GM23248 (cell line): ENCODE data around the gene DPYSL5.

Experiments
- EZH2 ChIP-seq: fragments of 200-600 bp; sonication (generic); IDR thresholded peaks from 2 replicates; pipeline ENCODE4 v1.6.1; 2018; ENCODE audit warnings: antibody characterized with exemption, mild to moderate bottlenecking; ENCODE audit not compliant: insufficient read depth, poor library complexity, severe bottlenecking
- EZH2phosphoT487 ChIP-seq: fragments of 200-600 bp; sonication (generic); IDR thresholded peaks from 2 replicates; pipeline ENCODE4 v1.6.1; 2018; ENCODE audit warnings: antibody characterized with exemption, moderate library complexity, mild to moderate bottlenecking, low read depth; ENCODE audit not compliant: insufficient read depth

- no peak for TF ChIP-seq EZH2
- TF ChIP-seq EZH2phosphoT487: no peak
Observed at GRCh38 chr2:26978061-26978596, 130.2 kb downstream of the DPYSL5 start.
